ENCODE results near the gene HRK. TPM values are rescaled to one million over a fixed set of nuclear protein-coding genes. Genes with fewer than 3 reads are reported as not detected.

HRK gene
- polyA plus RNA-seq, 4 donors = 0.06 TPM; not detected in 2

DNA sequence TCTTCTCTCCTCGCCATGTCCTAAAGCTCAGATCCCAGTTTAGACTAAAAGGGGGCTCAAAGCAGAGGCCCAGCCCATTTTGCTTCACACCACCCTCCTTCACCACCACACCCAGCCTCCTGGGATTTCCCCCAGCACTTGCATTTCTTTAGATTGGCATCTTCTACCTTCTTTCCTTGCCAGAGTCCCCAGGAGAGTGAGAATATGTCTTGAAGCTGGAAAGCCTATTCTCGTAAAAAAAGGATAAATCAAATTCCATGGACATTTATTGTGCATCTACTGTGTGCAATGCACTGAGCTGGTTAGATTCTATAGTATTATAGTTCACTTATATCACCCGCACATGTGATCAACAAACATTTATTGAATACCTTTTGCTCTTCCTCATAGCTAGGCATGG is 39.7 kb upstream of the HRK start:
- 91 to 98% (median 92%) methylated on average over 3 of the region's 3 CpGs for WGBS, 3 donors
- no peak for FAIRE-seq
- Histone ChIP-seq H3K4me3 (ENCODE audit: low read depth in 1 of 3, low read length in 3 of 3) (no peak overlapping the region), H3K4me1 (ENCODE audit: control insufficient read depth in 3 of 3, insufficient read depth in 2 of 3, low read depth in 1 of 3, low read length in 2 of 3) (peaks cover 3 to 21% (median 5%) of the 10 kb centered on the region in 3 donors), H3K36me3 (ENCODE audit: control insufficient read depth in 3 of 3, insufficient read depth in 2 of 3, low read depth in 1 of 3, low read length in 3 of 3) (peaks cover 0 to 8% (median 0%) of the 10 kb centered on the region in 3 donors), H3K27me3 (ENCODE audit: control insufficient read depth in 3 of 3, insufficient read depth in 3 of 3, low read length in 3 of 3) (no peaks in the 10 kb centered on the region), H3K27ac (ENCODE audit: low read depth in 1 of 3, low read length in 2 of 3) (no peak overlapping the region), H3K9me3 (ENCODE audit: control insufficient read depth in 2 of 2, insufficient read depth in 1 of 2, low read depth in 1 of 2, low read length in 1 of 2) (no peaks in the 10 kb centered on the region)
- DNase-seq = no peak

GRCh38 chr12:116919706-116920485 is 38.7 kb upstream of the HRK start:
- peaks cover 3 to 21% (median 5%) of the 10 kb centered on the region in 3 donors for H3K4me1 ChIP-seq (ENCODE audit: control insufficient read depth in 3 of 3, insufficient read depth in 2 of 3, low read depth in 1 of 3, low read length in 2 of 3)
- H3K4me3 ChIP-seq (ENCODE audit: low read depth in 1 of 3, low read length in 3 of 3) = no peak overlapping the region
- peak overlapping the region in 1 of 3 donors; percentile 7 for H3K27ac ChIP-seq (ENCODE audit: low read depth in 1 of 3, low read length in 2 of 3)
- peaks cover 0 to 11% (median 0%) of the 10 kb centered on the region in 3 donors for H3K36me3 ChIP-seq (ENCODE audit: control insufficient read depth in 3 of 3, insufficient read depth in 2 of 3, low read depth in 1 of 3, low read length in 3 of 3)
- no peaks in the 10 kb centered on the region for H3K9me3 ChIP-seq (ENCODE audit: control insufficient read depth in 2 of 2, insufficient read depth in 1 of 2, low read depth in 1 of 2, low read length in 1 of 2)
- no peaks in the 10 kb centered on the region for H3K27me3 ChIP-seq (ENCODE audit: control insufficient read depth in 3 of 3, insufficient read depth in 3 of 3, low read length in 3 of 3)
- WGBS, 3 donors = 68 to 72% (median 70%) methylated on average over 6 of the region's 6 CpGs
- FAIRE-seq (no peak), DNase-seq (peak in 1 of 2 donors; percentile 11)

- no peaks in the 10 kb centered on the region for H3K27me3 ChIP-seq (ENCODE audit: control insufficient read depth in 3 of 3, insufficient read depth in 3 of 3, low read length in 3 of 3)
- peaks cover 0 to 11% (median 0%) of the 10 kb centered on the region in 3 donors for H3K36me3 ChIP-seq (ENCODE audit: control insufficient read depth in 3 of 3, insufficient read depth in 2 of 3, low read depth in 1 of 3, low read length in 3 of 3)
- FAIRE-seq (no peak), DNase-seq (peak; percentile 73 to 82)
- WGBS, 3 donors = 22 to 58% (median 28%) methylated on average over 4 of the region's 4 CpGs
- peak overlapping the region in 1 of 3 donors; percentile 29 for H3K27ac ChIP-seq (ENCODE audit: low read depth in 1 of 3, low read length in 2 of 3)
- H3K4me3 ChIP-seq (ENCODE audit: low read depth in 1 of 3, low read length in 3 of 3) = no peak overlapping the region
- H3K4me1 ChIP-seq (ENCODE audit: control insufficient read depth in 3 of 3, insufficient read depth in 2 of 3, low read depth in 1 of 3, low read length in 2 of 3) = peaks cover 3 to 21% (median 5%) of the 10 kb centered on the region in 3 donors
- H3K9me3 ChIP-seq (ENCODE audit: control insufficient read depth in 2 of 2, insufficient read depth in 1 of 2, low read depth in 1 of 2, low read length in 1 of 2) = no peaks in the 10 kb centered on the region
These were observed 38.0 kb upstream of the HRK start for GRCh38 chr12:116919247-116919661.

DNA sequence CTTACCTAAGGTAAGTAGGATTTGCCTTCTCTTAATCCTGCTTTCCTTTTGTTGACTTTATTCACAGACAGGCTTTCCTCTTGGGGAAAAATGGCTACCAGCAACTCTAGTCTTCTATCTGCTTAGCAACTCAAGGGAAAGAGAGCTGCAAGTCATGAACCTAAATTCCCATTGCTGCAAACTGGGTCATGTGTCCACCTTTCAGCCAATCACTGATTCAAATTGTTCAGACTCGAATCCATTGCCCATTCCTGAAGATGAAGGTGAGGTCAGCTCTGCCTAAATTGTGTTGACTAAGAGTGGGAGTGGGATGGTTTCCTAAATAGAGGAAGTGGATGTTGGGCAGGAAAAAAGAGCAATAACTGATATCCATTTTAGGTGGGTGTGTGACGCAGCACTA is 37.2 kb upstream of the HRK start:
- DNase-seq (no peak), FAIRE-seq (no peak)
- H3K4me3 ChIP-seq (ENCODE audit: low read depth in 1 of 3, low read length in 3 of 3) = no peak overlapping the region
- 93 to 95% (median 94%) methylated on average over 2 of the region's 2 CpGs for WGBS, 3 donors
- H3K27me3 ChIP-seq (ENCODE audit: control insufficient read depth in 3 of 3, insufficient read depth in 3 of 3, low read length in 3 of 3) = no peaks in the 10 kb centered on the region
- H3K27ac ChIP-seq (ENCODE audit: low read depth in 1 of 3, low read length in 2 of 3) = no peak overlapping the region
- H3K36me3 ChIP-seq (ENCODE audit: control insufficient read depth in 3 of 3, insufficient read depth in 2 of 3, low read depth in 1 of 3, low read length in 3 of 3) = peaks cover 0 to 11% (median 0%) of the 10 kb centered on the region in 3 donors
- peaks cover 3 to 21% (median 5%) of the 10 kb centered on the region in 3 donors for H3K4me1 ChIP-seq (ENCODE audit: control insufficient read depth in 3 of 3, insufficient read depth in 2 of 3, low read depth in 1 of 3, low read length in 2 of 3)
- H3K9me3 ChIP-seq (ENCODE audit: control insufficient read depth in 2 of 2, insufficient read depth in 1 of 2, low read depth in 1 of 2, low read length in 1 of 2) = no peaks in the 10 kb centered on the region

- Histone ChIP-seq H3K4me3 (ENCODE audit: low read depth in 1 of 3, low read length in 3 of 3) (no peak overlapping the region), H3K36me3 (ENCODE audit: control insufficient read depth in 3 of 3, insufficient read depth in 2 of 3, low read depth in 1 of 3, low read length in 3 of 3) (peaks cover 0 to 11% (median 0%) of the 10 kb centered on the region in 3 donors), H3K9me3 (ENCODE audit: control insufficient read depth in 2 of 2, insufficient read depth in 1 of 2, low read depth in 1 of 2, low read length in 1 of 2) (no peaks in the 10 kb centered on the region), H3K27me3 (ENCODE audit: control insufficient read depth in 3 of 3, insufficient read depth in 3 of 3, low read length in 3 of 3) (no peaks in the 10 kb centered on the region), H3K4me1 (ENCODE audit: control insufficient read depth in 3 of 3, insufficient read depth in 2 of 3, low read depth in 1 of 3, low read length in 2 of 3) (peaks cover 5 to 21% (median 7%) of the 10 kb centered on the region in 3 donors), H3K27ac (ENCODE audit: low read depth in 1 of 3, low read length in 2 of 3) (no peak overlapping the region)
- DNase-seq (peak; percentile 19 to 23), FAIRE-seq (no peak)
- 59 to 77% (median 63%) methylated on average over 5 of the region's 5 CpGs for WGBS, 3 donors
These were observed 35.5 kb upstream of the HRK start for GRCh38 chr12:116916714-116917114.

- FAIRE-seq = no peak
These were observed 34.9 kb upstream of the HRK start for GRCh38 chr12:116916122-116916521.

DNA sequence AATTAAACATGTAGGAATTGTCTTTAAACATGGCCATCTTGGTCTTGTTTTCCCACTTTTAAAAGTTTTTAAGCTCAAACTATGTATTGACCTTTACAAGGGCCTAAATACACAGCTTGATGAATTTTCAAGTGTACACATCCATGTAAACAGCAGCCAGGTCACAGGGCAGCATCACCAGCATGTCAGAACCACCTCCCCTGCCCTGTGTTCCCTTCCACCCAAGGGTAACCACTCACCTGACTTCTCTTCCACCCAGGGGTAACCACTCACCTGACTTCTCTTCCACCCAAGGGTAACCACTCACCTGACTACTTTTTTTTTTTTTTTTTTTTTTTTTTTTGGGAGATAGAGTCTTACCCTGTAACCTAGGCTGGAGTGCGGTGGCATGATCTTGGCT is 34.1 kb upstream of the HRK start:
- 97 to 100% (median 100%) methylated on average over 1 of the region's 1 CpG for whole genome bisulfite sequencing, 3 donors
- no peak overlapping the region for H3K27ac ChIP-seq (ENCODE audit: low read depth in 1 of 3, low read length in 2 of 3)
- H3K4me1 ChIP-seq (ENCODE audit: control insufficient read depth in 3 of 3, insufficient read depth in 2 of 3, low read depth in 1 of 3, low read length in 2 of 3) = peaks cover 5 to 19% (median 7%) of the 10 kb centered on the region in 3 donors
- peaks cover 0 to 9% (median 0%) of the 10 kb centered on the region in 3 donors for H3K36me3 ChIP-seq (ENCODE audit: control insufficient read depth in 3 of 3, insufficient read depth in 2 of 3, low read depth in 1 of 3, low read length in 3 of 3)
- no peaks in the 10 kb centered on the region for H3K9me3 ChIP-seq (ENCODE audit: control insufficient read depth in 2 of 2, insufficient read depth in 1 of 2, low read depth in 1 of 2, low read length in 1 of 2)
- DNase-seq (no peak), FAIRE-seq (no peak)
- H3K27me3 ChIP-seq (ENCODE audit: control insufficient read depth in 3 of 3, insufficient read depth in 3 of 3, low read length in 3 of 3) = no peaks in the 10 kb centered on the region
- no peak overlapping the region for H3K4me3 ChIP-seq (ENCODE audit: low read depth in 1 of 3, low read length in 3 of 3)

More at GRCh38 chr12:116916122-116916521, 34.9 kb upstream of the HRK start:
- H3K27ac ChIP-seq (ENCODE audit: low read depth in 1 of 3, low read length in 2 of 3) = no peak overlapping the region
- no peak overlapping the region for H3K4me3 ChIP-seq (ENCODE audit: low read depth in 1 of 3, low read length in 3 of 3)
- peaks cover 0 to 11% (median 0%) of the 10 kb centered on the region in 3 donors for H3K36me3 ChIP-seq (ENCODE audit: control insufficient read depth in 3 of 3, insufficient read depth in 2 of 3, low read depth in 1 of 3, low read length in 3 of 3)
- DNase-seq = peak; percentile 9 to 20
- H3K27me3 ChIP-seq (ENCODE audit: control insufficient read depth in 3 of 3, insufficient read depth in 3 of 3, low read length in 3 of 3) = no peaks in the 10 kb centered on the region
- H3K9me3 ChIP-seq (ENCODE audit: control insufficient read depth in 2 of 2, insufficient read depth in 1 of 2, low read depth in 1 of 2, low read length in 1 of 2) = no peaks in the 10 kb centered on the region
- peaks cover 5 to 21% (median 7%) of the 10 kb centered on the region in 3 donors for H3K4me1 ChIP-seq (ENCODE audit: control insufficient read depth in 3 of 3, insufficient read depth in 2 of 3, low read depth in 1 of 3, low read length in 2 of 3)

GRCh38 chr12:116910645-116911451 is 29.6 kb upstream of the HRK start, which contains the start of gene FBXW8:
TSS of gene FBXW8 (plus strand) at chr12:116910950. CDS start at chr12:116911038, 88 bp downstream.
- peak within 1 kb of the TSS in 1 of 3 donors; percentile 52 for H3K27ac ChIP-seq (ENCODE audit: low read depth in 1 of 3, low read length in 2 of 3)
- FAIRE-seq (no peak), DNase-seq (peak; percentile 62 to 89)
- peaks cover 0 to 2% (median 0%) of the 10 kb centered on the region in 3 donors for H3K27me3 ChIP-seq (ENCODE audit: control insufficient read depth in 3 of 3, insufficient read depth in 3 of 3, low read length in 3 of 3)
- peaks cover 0 to 4% (median 0%) of the 10 kb centered on the region in 3 donors for H3K4me1 ChIP-seq (ENCODE audit: control insufficient read depth in 3 of 3, insufficient read depth in 2 of 3, low read depth in 1 of 3, low read length in 2 of 3)
- peak within 1 kb of the TSS; percentile 55 to 99 (median 79) for H3K4me3 ChIP-seq (ENCODE audit: low read depth in 1 of 3, low read length in 3 of 3)
- 0 to 1% (median 0%) methylated on average over 63 to 82 of the region's 82 CpGs for WGBS, 3 donors
- peaks cover 0 to 5% (median 0%) of the 10 kb centered on the region in 3 donors for H3K36me3 ChIP-seq (ENCODE audit: control insufficient read depth in 3 of 3, insufficient read depth in 2 of 3, low read depth in 1 of 3, low read length in 3 of 3)
- no peaks in the 10 kb centered on the region for H3K9me3 ChIP-seq (ENCODE audit: control insufficient read depth in 2 of 2, insufficient read depth in 1 of 2, low read depth in 1 of 2, low read length in 1 of 2)

Data from small intestine (tissue), 7 donors.